ENCODE data around the gene ICA1L. TPM values are rescaled to one million over a fixed set of nuclear protein-coding genes. Genes with fewer than 3 reads are reported as not detected.

ICA1L gene
- total RNA-seq, 1 experiment from 2014 or later = 4.5 TPM

GRCh38 chr2:202782940-202783558 is 88.5 kb downstream of the ICA1L start:
- H3K4me1 ChIP-seq (ENCODE audit: insufficient read depth, low read length) = no peaks in the 10 kb centered on the region; the same call in 1 of the 2 replicates
- no peak overlapping the region for H3K9ac ChIP-seq (ENCODE audit: extremely low read depth, insufficient read length, low read length)
- no peak overlapping the region for H4K91ac ChIP-seq (ENCODE audit: insufficient read length, low read depth, low read length)
- H2BK12ac ChIP-seq (ENCODE audit: insufficient read length, low read depth, low read length) = no peak overlapping the region
- Mint-ChIP-seq H3K27me3 (ENCODE audit: low read depth) (no peaks in the 10 kb centered on the region), H3K9me3 (no peaks in the 10 kb centered on the region), H3K36me3 (ENCODE audit: insufficient read depth in 1 of 3, low read depth in 3 of 3) (peaks cover 5 to 25% (median 23%) of the 10 kb centered on the region in 3 experiments; a peak in 6 of 7 replicates), H3K4me3 (no peak overlapping the region), H3K27ac (no peak overlapping the region; a peak in 1 of 7 replicates), H3K4me1 (no peaks in the 10 kb centered on the region)
- no peak overlapping the region for H2AK5ac ChIP-seq (ENCODE audit: insufficient read length, low read length)
- TF ChIP-seq CTCF (conservative IDR thresholded peaks at IDR 0.05) = no peak
- H3K4me2 ChIP-seq (ENCODE audit: insufficient read depth, insufficient read length, low read length) = no peak overlapping the region
- no peaks in the 10 kb centered on the region for H3K9me3 ChIP-seq (ENCODE audit: control insufficient read depth, low read depth, low read length)
- no peak overlapping the region for H3K4ac ChIP-seq (ENCODE audit: low read depth, low read length)
- no peak overlapping the region for H2BK15ac ChIP-seq (ENCODE audit: low read depth, low read length)
- H3K56ac ChIP-seq (ENCODE audit: insufficient read length, low read depth, low read length) = no peak overlapping the region
- H3K79me2 ChIP-seq (ENCODE audit: insufficient read depth, low read length) = no peaks in the 10 kb centered on the region; the same call in 1 of the 2 replicates
- no peak overlapping the region for H3K18ac ChIP-seq (ENCODE audit: insufficient read length, low read depth, low read length)
- no peak overlapping the region for H3K27ac ChIP-seq (ENCODE audit: insufficient read length, low read depth, low read length)
- H3K23me2 ChIP-seq (ENCODE audit: insufficient read length, low read depth, low read length, poor library complexity, severe bottlenecking) = no peaks in the 10 kb centered on the region
- H4K5ac ChIP-seq (ENCODE audit: insufficient read length, low read depth, low read length) = no peak overlapping the region
- no peak overlapping the region for H4K8ac ChIP-seq (replicated peaks; ENCODE audit: insufficient read length, low read depth, low read length)
- H3K79me1 ChIP-seq (ENCODE audit: insufficient read depth, low read depth, low read length, poor library complexity, severe bottlenecking) = no peaks in the 10 kb centered on the region
- H2BK20ac ChIP-seq (ENCODE audit: low read depth, low read length, poor library complexity, severe bottlenecking) = no peak overlapping the region
- no peak overlapping the region for H2AFZ ChIP-seq (ENCODE audit: low read length)
- no peak for DNase-seq
- no peak overlapping the region for H3K23ac ChIP-seq (ENCODE audit: insufficient read length, low read depth, low read length)
- H4K20me1 ChIP-seq (ENCODE audit: control insufficient read depth, insufficient read depth, insufficient read length) = no peaks in the 10 kb centered on the region
- H2BK5ac ChIP-seq (ENCODE audit: insufficient read length, low read length) = no peak overlapping the region
- no peak overlapping the region for H3T11ph ChIP-seq (ENCODE audit: low read length)
- no peak overlapping the region for H3K14ac ChIP-seq (ENCODE audit: insufficient read depth, low read length)
- no peaks in the 10 kb centered on the region for H3K27me3 ChIP-seq (ENCODE audit: insufficient read depth, low read length)
- H2BK120ac ChIP-seq (ENCODE audit: low read depth, low read length, poor library complexity, severe bottlenecking) = no peak overlapping the region
- WGBS (ENCODE audit: extremely low coverage, insufficient read length, low lambda C conversion rate) = no CpG with 5 or more reads among the region's 3 CpGs
